OCI-LY3 (cell line): ENCODE data around the gene PPP3R1.

Experiments
- CTCF ChIP-seq: fragments of 200-600, 300-600 bp; sonication (generic); IDR thresholded peaks from 2 replicates; pipeline ENCODE4 v1.5.1; 2014; ENCODE audit warnings: antibody characterized with exemption, low read length, low read depth
- EZH2phosphoT487 ChIP-seq: fragments of 200-600 bp; shearing (Covaris generic); IDR thresholded peaks from 2 replicates; pipeline ENCODE4 v1.6.1; 2018; ENCODE audit warnings: antibody characterized with exemption, mixed run types, low read depth

- TF ChIP-seq CTCF (no peak), EZH2phosphoT487 (no peak)
Observed at GRCh38 chr2:68134554-68134953, 117.8 kb downstream of the PPP3R1 start.
